Activated CD8-positive, alpha-beta T cell treated with anti-CD3 and anti-CD28 coated beads for 36 hours (primary cell): ENCODE results near the gene MACF1. TPM values are rescaled to one million over a fixed set of nuclear protein-coding genes. Genes with fewer than 3 reads are reported as not detected.
"Not testable (repeated sequence)": the region's sequence is repeated elsewhere in the genome, so short reads cannot be mapped to it uniquely, and the experiment has no call there.

Experiments
- ATAC-seq: fragments of 200-7000 bp; cut with Tn5 transposase; one replicate; pipeline ENCODE4 v1.10.0; 2021; ENCODE audit warnings: mild to moderate bottlenecking, moderate library complexity
- CTCF ChIA-PET: fragments of 350-600 bp; sonication (Branson Sonifier 250); formaldehyde crosslinking; loops from one replicate; lab custom pipeline; 2021; ENCODE audit warnings: antibody characterized with exemption; lab: Charles Lee
- POLR2A ChIA-PET: fragments of 350-600 bp; sonication (Branson Sonifier 250); formaldehyde crosslinking; loops from one replicate; lab custom pipeline; 2021; ENCODE audit warnings: antibody characterized with exemption; lab: Charles Lee
- DNase-seq: peaks from one replicate; pipeline ENCODE4 v3.0.0-alpha.2; 2020
- H3K27ac Mint-ChIP-seq: one replicate; pipeline ENCODE4 v1.8.0; 2021; ENCODE audit warnings: mild to moderate bottlenecking, mixed read lengths
- H3K27me3 Mint-ChIP-seq: one replicate; pipeline ENCODE4 v1.8.0; 2021; ENCODE audit warnings: mixed read lengths
- H3K36me3 Mint-ChIP-seq: one replicate; pipeline ENCODE4 v1.8.0; 2021; ENCODE audit warnings: low read depth, mixed read lengths
- H3K4me1 Mint-ChIP-seq: one replicate; pipeline ENCODE4 v1.8.0; 2021; ENCODE audit warnings: low read depth, mixed read lengths
- H3K4me3 Mint-ChIP-seq: one replicate; pipeline ENCODE4 v1.8.0; 2021; ENCODE audit warnings: mild to moderate bottlenecking, moderate library complexity, mixed read lengths
- H3K9me3 Mint-ChIP-seq: one replicate; pipeline ENCODE4 v1.8.0; 2021; ENCODE audit warnings: mixed read lengths
- CTCF ChIP-seq: fragments of 200-600 bp; IDR thresholded peaks from one replicate; pipeline ENCODE4 v1.8.0; 2022; ENCODE audit warnings: antibody characterized with exemption, mild to moderate bottlenecking
- intact Hi-C: fragments of 100-400 bp; cut with micrococcal nuclease; formaldehyde crosslinking; loops from one replicate; pipeline ENCODE4 v1.10.0; 2022
- total RNA-seq, 2 experiments: library from RNA; stranded (reverse); gene quantifications; one replicate each; pipeline ENCODE4 v1.2.3, GENCODE V29; 2021

The MACF1 gene
- total RNA-seq, 2 experiments from 2014 or later = 201 to 215 TPM

- DNase-seq (no peak), ATAC-seq (no peak)
- H3K27ac Mint-ChIP-seq = no peak overlapping the region
- no peak overlapping the region for H3K4me3 Mint-ChIP-seq
- peaks cover under 1% of the 10 kb centered on the region for H3K4me1 Mint-ChIP-seq
- TF ChIP-seq CTCF = no peak
- no peaks in the 10 kb centered on the region for H3K9me3 Mint-ChIP-seq
- ChIA-PET CTCF (interaction anchor here (1.3 kb wide), 1 partner anchor 11 kb away, joined by 4 read pairs; no protein-coding TSS in a partner anchor), POLR2A (no interaction called here)
- intact Hi-C loops = no loop called here
- no peaks in the 10 kb centered on the region for H3K36me3 Mint-ChIP-seq
- H3K27me3 Mint-ChIP-seq = peaks cover 25% of the 10 kb centered on the region
These were observed 293.1 kb downstream of the MACF1 start for GRCh38 chr1:39497585-39497984.

DNA sequence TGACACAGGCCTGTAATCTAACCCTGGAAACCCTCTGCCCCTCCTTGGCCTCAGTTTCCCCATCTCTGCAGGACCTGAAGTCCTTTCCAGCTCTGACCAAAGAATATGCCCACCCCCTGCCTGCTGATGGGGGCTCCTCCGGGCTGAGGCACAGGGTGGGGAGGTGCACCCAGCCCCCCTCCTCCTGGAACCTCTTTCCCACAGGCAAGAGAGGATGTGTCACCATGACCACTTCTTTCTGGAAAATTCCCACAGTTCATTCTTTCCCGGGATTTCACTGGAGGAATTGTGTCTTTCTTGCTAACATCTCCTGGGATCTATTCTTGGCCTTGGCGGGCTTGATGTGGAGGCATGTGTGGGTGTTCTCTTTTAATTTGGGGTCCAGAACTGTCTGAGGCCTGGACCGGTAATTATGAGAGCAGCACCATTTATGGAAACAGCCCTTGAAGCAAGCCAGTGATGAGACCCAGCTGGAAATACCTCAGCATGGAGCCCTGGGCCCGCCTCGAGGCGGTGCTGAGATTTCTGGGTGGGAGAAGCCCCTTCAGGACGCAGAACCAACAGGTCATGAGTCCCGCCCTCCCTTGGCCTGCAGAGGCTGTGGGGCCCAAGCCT lies 293.7 kb downstream of the MACF1 start:
- POLR2A ChIA-PET, H3K9me3 Mint-ChIP-seq, H3K27ac Mint-ChIP-seq, ATAC-seq, H3K36me3 Mint-ChIP-seq, DNase-seq, intact Hi-C loops, H3K4me3 Mint-ChIP-seq, H3K4me1 Mint-ChIP-seq: not testable (repeated sequence)
- peaks cover 19% of the 10 kb centered on the region for H3K27me3 Mint-ChIP-seq
- CTCF ChIA-PET = interaction anchor here (1.3 kb wide), 1 partner anchor 12 kb away, joined by 4 read pairs; no protein-coding TSS in a partner anchor

- POLR2A ChIA-PET = interaction anchor here (1.1 kb wide), 1 partner anchor 11 kb away, joined by 3 read pairs; no protein-coding TSS in a partner anchor
- H3K27ac Mint-ChIP-seq, H3K4me3 Mint-ChIP-seq, intact Hi-C loops, H3K4me1 Mint-ChIP-seq, ATAC-seq, CTCF ChIA-PET, DNase-seq, H3K9me3 Mint-ChIP-seq, H3K36me3 Mint-ChIP-seq: not testable (repeated sequence)
- peaks cover 14% of the 10 kb centered on the region for H3K27me3 Mint-ChIP-seq
These were observed 294.3 kb downstream of the MACF1 start for GRCh38 chr1:39498821-39499220.

- intact Hi-C loops = no loop called here
- Mint-ChIP-seq H3K27ac (no peak overlapping the region), H3K27me3 (peaks cover 7% of the 10 kb centered on the region), H3K36me3 (no peaks in the 10 kb centered on the region), H3K4me1 (no peaks in the 10 kb centered on the region), H3K9me3 (no peaks in the 10 kb centered on the region), H3K4me3 (no peak overlapping the region)
- ChIA-PET CTCF (no interaction called here), POLR2A (interaction anchor here (1.1 kb wide), 1 partner anchor 11 kb away, joined by 3 read pairs; no protein-coding TSS in a partner anchor)
- no peak for TF ChIP-seq CTCF
- DNase-seq (no peak), ATAC-seq (no peak)
These were observed 295.2 kb downstream of the MACF1 start for GRCh38 chr1:39499668-39500067.

GRCh38 chr1:39500862-39501389 lies 296.4 kb downstream of the MACF1 start:
- DNase-seq (no peak), ATAC-seq (no peak)
- no peak for TF ChIP-seq CTCF
- H3K4me1 Mint-ChIP-seq = no peaks in the 10 kb centered on the region
- H3K4me3 Mint-ChIP-seq = no peak overlapping the region
- peaks cover 6% of the 10 kb centered on the region for H3K27me3 Mint-ChIP-seq
- no peaks in the 10 kb centered on the region for H3K9me3 Mint-ChIP-seq
- ChIA-PET POLR2A (interaction anchor here (1.6 kb wide), 1 partner anchor 19 kb away, joined by 3 read pairs; no protein-coding TSS in a partner anchor), CTCF (no interaction called here)
- intact Hi-C loops = no loop called here
- H3K27ac Mint-ChIP-seq = no peak overlapping the region
- H3K36me3 Mint-ChIP-seq = no peaks in the 10 kb centered on the region

- Mint-ChIP-seq H3K27me3 (peaks cover 3% of the 10 kb centered on the region), H3K27ac (no peak overlapping the region), H3K4me3 (no peak overlapping the region), H3K9me3 (no peaks in the 10 kb centered on the region), H3K36me3 (no peaks in the 10 kb centered on the region), H3K4me1 (no peaks in the 10 kb centered on the region)
- TF ChIP-seq CTCF = no peak
- ChIA-PET POLR2A (interaction anchor here (1.6 kb wide), 1 partner anchor 20 kb away, joined by 3 read pairs; no protein-coding TSS in a partner anchor), CTCF (no interaction called here)
- DNase-seq (no peak), ATAC-seq (no peak)
- intact Hi-C loops = no loop called here
These were observed 297.2 kb downstream of the MACF1 start for GRCh38 chr1:39501666-39502065.

- H3K4me3 Mint-ChIP-seq, DNase-seq, ATAC-seq, H3K27ac Mint-ChIP-seq, intact Hi-C loops, H3K36me3 Mint-ChIP-seq, H3K4me1 Mint-ChIP-seq, H3K9me3 Mint-ChIP-seq, CTCF ChIA-PET, POLR2A ChIA-PET, H3K27me3 Mint-ChIP-seq: not testable (repeated sequence)
These were observed 299.9 kb downstream of the MACF1 start for GRCh38 chr1:39504436-39504835.
